RWPE2 (cell line): Measurements from ENCODE around the gene NT5M.
"Not testable (repeated sequence)": the region's sequence is repeated elsewhere in the genome, so short reads cannot be mapped to it uniquely, and the experiment has no call there.

Experiments used
- ATAC-seq: fragments of 200-7000 bp; cut with Tn5 transposase; 3 replicates; pipeline ENCODE4 v1.9.1; 2021; ENCODE audit warnings: low read depth
- DNase-seq: peaks from one replicate; pipeline ENCODE4 v3.0.0-alpha.2; 2020; ENCODE audit warnings: low spot score
- H3K27ac ChIP-seq: fragments of 450-650 bp; 2 replicates; pipeline ENCODE4 v1.5.1; 2017; ENCODE audit warnings: mild to moderate bottlenecking; ENCODE audit not compliant: poor library complexity, severe bottlenecking
- H3K27me3 ChIP-seq: fragments of 250-450 bp; sonication (Bioruptor Pico); 2 replicates; pipeline ENCODE4 v1.5.1; 2021; ENCODE audit warnings: mild to moderate bottlenecking, moderate library complexity; ENCODE audit not compliant: insufficient read depth, poor library complexity, severe bottlenecking
- H3K36me3 ChIP-seq: fragments of 250-450 bp; sonication (Bioruptor Pico); 2 replicates; pipeline ENCODE4 v1.5.1; 2020; ENCODE audit warnings: low read depth, mild to moderate bottlenecking, moderate library complexity
- H3K4me1 ChIP-seq: fragments of 250-450 bp; sonication (Bioruptor Pico); 2 replicates; pipeline ENCODE4 v1.5.1; 2021; ENCODE audit warnings: mild to moderate bottlenecking, moderate library complexity; ENCODE audit not compliant: insufficient read depth, poor library complexity, severe bottlenecking
- H3K4me3 ChIP-seq: fragments of 250-450 bp; sonication (Bioruptor Pico); 2 replicates; pipeline ENCODE4 v1.5.1; 2021; ENCODE audit warnings: mild to moderate bottlenecking, moderate library complexity; ENCODE audit not compliant: severe bottlenecking
- H3K9me3 ChIP-seq: fragments of 250-450 bp; sonication (Bioruptor Pico); 2 replicates; pipeline ENCODE4 v1.5.1; 2021; ENCODE audit warnings: mild to moderate bottlenecking, moderate library complexity; ENCODE audit not compliant: severe bottlenecking
- TF ChIP-seq, protein P1 (sequence below): fragments of 450-650 bp; IDR thresholded peaks from one replicate; pipeline ENCODE4 v1.5.1; 2017; ENCODE audit warnings: mild to moderate bottlenecking, moderate library complexity; ENCODE audit not compliant: poor library complexity, severe bottlenecking

NT5M gene

DNA sequence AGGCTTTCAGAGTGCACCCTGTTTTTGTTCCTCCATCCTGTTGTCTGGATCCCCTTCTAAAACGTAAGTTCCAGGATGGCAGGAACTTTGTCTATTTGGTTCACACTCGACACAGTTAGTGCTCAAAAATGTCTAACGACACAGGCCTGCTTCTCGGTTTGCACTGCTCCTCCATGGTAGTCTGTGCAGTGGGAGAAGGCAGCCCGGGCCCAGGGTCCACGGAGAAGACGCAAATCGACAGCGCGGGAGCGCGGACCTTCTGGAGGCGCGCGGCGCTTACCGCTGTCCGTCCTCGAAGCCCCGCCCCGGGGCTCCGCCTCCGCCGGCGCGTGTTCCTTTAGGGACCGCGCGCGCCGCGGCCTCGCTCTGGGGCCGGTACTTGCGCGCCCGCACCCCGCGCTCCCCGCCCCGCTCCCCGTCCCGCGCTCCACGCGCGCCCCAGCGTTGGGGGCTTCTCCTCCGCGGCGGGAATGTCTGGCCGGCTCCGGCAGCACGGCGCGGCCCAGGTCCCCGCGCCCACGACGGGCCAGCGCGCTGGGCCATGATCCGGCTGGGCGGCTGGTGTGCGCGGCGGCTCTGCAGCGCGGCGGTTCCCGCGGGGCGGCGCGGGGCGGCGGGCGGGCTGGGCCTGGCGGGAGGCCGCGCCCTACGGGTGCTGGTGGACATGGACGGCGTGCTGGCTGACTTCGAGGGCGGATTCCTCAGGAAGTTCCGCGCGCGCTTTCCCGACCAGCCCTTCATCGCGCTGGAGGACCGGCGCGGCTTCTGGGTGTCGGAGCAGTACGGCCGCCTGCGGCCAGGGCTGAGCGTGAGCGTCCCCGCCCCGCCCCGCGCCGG lies at the start of gene NT5M:
NT5M (plus strand) TSS at position 364 of the 837 bp plus-strand sequence; CDS start at position 542, 178 bp downstream.
- ATAC-seq (peak; percentile 84), DNase-seq (peak; percentile 77)
- H3K27ac ChIP-seq, result peak within 1 kb of the TSS; percentile 9
- TF ChIP-seq, protein P1, sequence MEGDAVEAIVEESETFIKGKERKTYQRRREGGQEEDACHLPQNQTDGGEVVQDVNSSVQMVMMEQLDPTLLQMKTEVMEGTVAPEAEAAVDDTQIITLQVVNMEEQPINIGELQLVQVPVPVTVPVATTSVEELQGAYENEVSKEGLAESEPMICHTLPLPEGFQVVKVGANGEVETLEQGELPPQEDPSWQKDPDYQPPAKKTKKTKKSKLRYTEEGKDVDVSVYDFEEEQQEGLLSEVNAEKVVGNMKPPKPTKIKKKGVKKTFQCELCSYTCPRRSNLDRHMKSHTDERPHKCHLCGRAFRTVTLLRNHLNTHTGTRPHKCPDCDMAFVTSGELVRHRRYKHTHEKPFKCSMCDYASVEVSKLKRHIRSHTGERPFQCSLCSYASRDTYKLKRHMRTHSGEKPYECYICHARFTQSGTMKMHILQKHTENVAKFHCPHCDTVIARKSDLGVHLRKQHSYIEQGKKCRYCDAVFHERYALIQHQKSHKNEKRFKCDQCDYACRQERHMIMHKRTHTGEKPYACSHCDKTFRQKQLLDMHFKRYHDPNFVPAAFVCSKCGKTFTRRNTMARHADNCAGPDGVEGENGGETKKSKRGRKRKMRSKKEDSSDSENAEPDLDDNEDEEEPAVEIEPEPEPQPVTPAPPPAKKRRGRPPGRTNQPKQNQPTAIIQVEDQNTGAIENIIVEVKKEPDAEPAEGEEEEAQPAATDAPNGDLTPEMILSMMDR, result no peak
- H3K36me3 ChIP-seq, result no peaks in the 10 kb centered on the region
- peak within 1 kb of the TSS; percentile 98 for H3K4me3 ChIP-seq
- H3K27me3 ChIP-seq, result no peaks in the 10 kb centered on the region
- H3K9me3 ChIP-seq, result no peaks in the 10 kb centered on the region
- H3K4me1 ChIP-seq, result peaks cover 4% of the 10 kb centered on the region

DNA sequence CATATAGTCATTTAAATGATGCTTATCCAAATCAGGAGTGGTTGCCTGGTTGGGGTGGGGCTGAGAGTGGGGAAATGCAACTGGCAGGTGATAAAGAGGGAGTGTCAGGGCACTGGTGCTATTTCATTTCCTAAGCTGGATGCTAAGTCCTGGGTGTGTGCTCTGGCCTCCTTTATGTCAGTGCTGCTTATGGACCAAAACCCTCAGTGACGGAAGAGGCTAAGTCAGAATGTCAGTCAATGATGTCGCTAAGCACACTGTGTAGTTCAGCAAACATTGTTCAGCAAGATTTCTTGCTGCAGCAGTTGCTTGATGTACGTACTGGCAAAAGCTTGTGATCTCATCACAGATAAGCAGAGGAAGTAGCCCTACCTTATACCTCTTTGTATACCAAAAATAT lies 49.8 kb upstream of the NT5M start:
- no peaks in the 10 kb centered on the region for H3K4me1 ChIP-seq
- H3K9me3 ChIP-seq, result no peaks in the 10 kb centered on the region
- no peak for ATAC-seq
- H3K27ac ChIP-seq, result no peak overlapping the region
- H3K4me3 ChIP-seq, result no peak overlapping the region
- TF ChIP-seq, protein P1, result no peak
- DNase-seq, result no peak
- no peaks in the 10 kb centered on the region for H3K27me3 ChIP-seq
- peaks cover 88% of the 10 kb centered on the region for H3K36me3 ChIP-seq

DNA sequence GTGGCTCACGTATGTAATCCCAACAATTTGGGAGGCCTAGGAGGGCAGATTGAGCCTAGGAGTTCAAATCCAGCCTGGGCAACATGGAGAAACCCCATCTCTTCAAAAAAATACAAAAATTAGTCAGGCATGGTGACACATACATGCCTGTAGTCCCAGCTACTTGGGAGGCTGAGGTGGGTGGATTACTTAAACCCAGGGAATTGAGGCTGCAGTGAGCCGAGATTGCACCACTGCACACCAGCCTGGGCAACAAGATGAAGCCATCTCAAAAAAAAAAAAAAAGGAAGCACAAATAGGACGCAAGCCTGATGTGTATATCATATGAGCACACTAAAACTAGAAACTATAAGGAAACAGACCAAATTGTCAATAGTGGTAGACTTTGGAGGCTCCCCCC lies 49.1 kb upstream of the NT5M start:
- DNase-seq (no peak), ATAC-seq (no peak)
- Histone ChIP-seq H3K27me3 (no peaks in the 10 kb centered on the region), H3K9me3 (no peaks in the 10 kb centered on the region), H3K36me3 (peaks cover 88% of the 10 kb centered on the region), H3K4me1 (no peaks in the 10 kb centered on the region), H3K27ac (no peak overlapping the region), H3K4me3 (no peak overlapping the region)
- TF ChIP-seq, protein P1, result no peak

DNA sequence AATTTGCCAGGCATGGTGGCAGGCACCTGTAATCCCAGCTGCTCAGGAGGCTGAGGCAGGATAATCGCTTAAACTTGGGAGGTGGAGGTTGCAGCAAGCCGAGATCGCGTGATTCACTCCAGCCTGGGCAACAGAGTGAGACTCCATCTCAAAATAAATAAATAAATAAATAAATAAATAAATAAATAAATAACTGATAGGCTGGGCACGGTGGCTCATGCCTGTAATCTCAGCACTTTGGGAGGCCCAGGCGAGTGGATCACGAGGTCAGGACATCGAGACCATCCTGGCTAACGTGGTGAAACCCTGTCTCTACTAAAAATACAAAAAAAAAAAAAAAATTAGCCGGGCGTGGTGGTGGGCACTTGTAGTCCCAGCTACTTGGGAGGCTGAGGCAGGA lies 47.5 kb upstream of the NT5M start:
- DNase-seq, H3K9me3 ChIP-seq, H3K4me3 ChIP-seq, H3K4me1 ChIP-seq, ATAC-seq, H3K27ac ChIP-seq, H3K27me3 ChIP-seq: not testable (repeated sequence)
- peaks cover 88% of the 10 kb centered on the region for H3K36me3 ChIP-seq

DNA sequence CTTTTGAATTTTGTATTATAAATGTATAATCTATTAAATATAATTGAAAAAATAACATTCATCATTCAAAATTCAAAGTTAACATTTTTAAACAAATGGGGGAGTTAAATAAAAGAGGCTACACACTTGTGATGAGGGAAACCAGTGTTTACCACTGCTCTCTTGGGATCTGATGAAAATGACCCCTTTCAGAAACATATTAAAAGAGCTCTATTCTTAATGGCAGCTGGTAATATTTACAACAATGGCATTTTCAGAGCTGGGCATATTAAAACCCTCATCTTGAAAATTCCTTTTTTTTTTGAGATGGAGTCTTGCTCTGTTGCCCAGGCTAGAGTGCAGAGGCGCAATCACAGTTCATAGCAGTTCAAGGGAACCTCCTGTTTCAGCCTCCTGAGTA lies 46.9 kb upstream of the NT5M start:
- TF ChIP-seq, protein P1, result no peak
- Histone ChIP-seq H3K27ac (no peak overlapping the region), H3K36me3 (peaks cover 88% of the 10 kb centered on the region), H3K4me3 (no peak overlapping the region), H3K9me3 (no peaks in the 10 kb centered on the region), H3K4me1 (no peaks in the 10 kb centered on the region), H3K27me3 (no peaks in the 10 kb centered on the region)
- no peak for DNase-seq
- ATAC-seq, result no peak
